NCI-H2171 treated with DMSO at 0.1 percent for 48 hours (cell line): ENCODE data around the gene SCG3.

Source experiments
- DNase-seq: peaks from one replicate; lab custom pipeline; 2025; lab: John Stamatoyannopoulos, UW

The SCG3 gene

GRCh38 chr15:51727141-51727897 is 46.0 kb downstream of the SCG3 start:
- no peak for DNase-seq

DNA sequence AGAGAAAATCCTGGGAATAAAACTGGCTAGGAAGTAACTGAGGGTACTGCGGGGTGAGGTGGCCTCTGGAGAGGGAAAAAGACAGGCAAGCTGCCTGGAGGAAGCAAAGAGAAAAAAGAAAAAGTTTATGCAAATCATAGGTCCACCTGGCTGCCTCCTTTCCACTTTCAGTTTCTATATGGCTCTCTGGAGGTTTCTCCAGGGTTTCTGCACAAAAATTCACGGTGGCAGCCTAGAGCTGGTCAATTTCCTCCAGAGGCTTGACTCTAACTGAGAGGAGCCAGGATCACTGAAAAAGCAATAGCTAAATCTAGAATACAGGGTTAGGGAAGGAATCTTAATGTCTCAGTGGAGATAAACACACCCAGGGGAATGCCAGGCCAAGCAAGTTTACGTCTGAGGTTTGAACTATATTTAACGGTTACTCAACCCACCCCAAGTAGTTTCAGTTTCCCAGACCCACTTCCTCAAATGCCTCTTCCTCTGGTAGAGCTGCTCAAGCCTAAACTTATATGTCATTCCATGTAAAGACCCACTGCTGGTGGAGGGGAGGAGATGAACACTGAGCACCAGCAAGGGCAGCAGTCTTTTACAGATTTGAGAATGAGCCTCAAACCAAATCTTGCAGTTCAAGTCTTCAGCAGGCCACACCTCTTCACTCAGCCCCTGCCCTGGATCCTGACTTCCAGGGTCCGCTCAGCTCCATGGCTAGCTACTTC is 50.4 kb downstream of the SCG3 start:
- no peak for DNase-seq

GRCh38 chr15:51732646-51733045 is 51.3 kb downstream of the SCG3 start:
- DNase-seq: no peak

GRCh38 chr15:51735228-51736010 is 54.1 kb downstream of the SCG3 start:
- DNase-seq: no peak

DNA sequence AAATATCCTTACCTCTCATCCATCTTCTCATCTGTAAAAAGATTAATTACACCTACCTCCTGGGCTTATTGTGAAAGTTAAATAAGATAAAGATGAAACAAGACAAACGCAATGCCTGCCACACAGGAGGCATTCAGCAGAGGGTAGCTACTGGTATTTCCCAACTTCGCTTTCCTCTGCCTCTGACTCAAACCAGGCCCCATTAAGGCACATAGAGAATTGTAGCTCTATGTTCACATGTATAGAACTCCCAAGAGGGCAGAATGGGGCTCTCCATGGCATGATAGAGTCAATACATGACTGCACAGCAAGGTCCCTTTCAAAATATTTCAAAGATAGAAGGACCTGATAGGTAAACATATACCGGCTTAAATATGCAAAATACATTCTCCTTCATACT is 54.8 kb downstream of the SCG3 start:
- DNase-seq: no peak

GRCh38 chr15:51736751-51737521 is 55.6 kb downstream of the SCG3 start:
- DNase-seq: peak; percentile 83

GRCh38 chr15:51737522-51738305 is 56.4 kb downstream of the SCG3 start, which contains the start of gene LYSMD2:
TSS of gene LYSMD2 (minus strand) at chr15:51737655. CDS start at chr15:51737622, 33 bp downstream.
- DNase-seq: peak; percentile 65

DNA sequence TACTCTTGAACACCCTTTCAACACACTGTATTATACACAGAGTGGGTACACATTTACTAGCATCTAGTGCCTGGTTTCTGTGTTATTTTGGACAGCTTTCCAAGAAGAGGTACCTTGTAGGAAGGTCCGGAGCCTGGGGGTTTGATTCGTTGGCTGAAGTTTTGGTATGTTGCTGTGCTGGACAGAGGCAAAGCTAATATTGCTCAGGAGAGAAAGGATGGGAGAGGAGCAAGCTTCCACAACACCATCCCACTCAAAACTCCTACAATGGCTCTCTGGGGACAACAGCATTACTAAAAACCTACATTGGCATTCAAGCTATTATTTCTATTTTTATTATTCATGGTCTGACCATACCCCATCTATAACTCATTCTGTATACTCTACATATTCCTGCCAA is 57.2 kb downstream of the SCG3 start:
- no peak for DNase-seq

DNA sequence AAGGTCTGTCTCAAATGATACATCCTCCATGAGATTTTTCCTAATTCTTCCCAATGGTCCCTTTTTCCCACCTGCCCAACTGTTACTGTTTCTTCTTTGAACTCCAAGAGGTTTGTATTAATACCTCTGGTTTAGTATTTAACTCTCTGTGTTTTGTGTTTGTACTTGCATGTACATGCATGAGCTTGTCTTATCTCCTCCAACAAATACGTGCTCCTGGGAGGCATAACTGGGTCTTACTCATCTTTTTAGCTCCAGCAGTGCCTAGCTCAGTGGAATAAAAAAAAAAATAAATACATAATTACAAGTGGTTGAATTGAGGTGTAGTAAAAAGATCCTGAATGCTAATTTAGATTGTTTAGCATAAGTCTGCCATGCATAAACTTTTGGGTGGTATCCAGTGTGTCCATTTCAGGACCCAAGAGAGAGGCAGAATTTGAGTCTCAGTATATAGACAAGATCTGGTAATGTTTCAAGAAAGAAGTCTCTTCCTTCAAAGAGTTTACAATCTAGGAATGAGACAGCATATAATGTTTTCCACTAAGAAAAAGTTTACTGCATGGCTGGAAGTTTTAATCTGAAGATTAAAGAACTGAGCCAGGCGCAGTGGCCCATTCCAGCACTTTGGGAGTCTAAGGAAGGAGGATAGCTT is 57.9 kb downstream of the SCG3 start:
- DNase-seq: peak; percentile 34

DNA sequence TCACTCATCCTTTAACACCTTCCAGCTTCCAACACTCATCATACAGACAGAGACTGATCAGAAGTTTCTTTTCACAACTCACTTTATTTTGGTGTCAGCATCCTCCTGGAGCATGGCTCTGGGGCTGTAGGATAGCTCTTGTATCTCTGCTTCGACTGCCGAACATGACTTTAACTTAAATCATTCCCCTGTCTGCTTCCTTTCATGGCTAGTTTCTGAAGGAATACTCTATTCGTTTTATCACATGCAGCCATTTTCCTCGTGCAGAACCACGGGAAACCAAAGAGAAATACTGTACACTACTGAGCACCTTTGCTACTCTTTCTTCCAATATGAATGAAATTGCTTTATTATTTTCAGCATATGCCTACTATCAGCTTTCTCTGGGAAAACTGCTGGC is 68.0 kb downstream of the SCG3 start:
- DNase-seq: no peak

- DNase-seq: no peak
These were observed 68.9 kb downstream of the SCG3 start for GRCh38 chr15:51750186-51750585.

DNA sequence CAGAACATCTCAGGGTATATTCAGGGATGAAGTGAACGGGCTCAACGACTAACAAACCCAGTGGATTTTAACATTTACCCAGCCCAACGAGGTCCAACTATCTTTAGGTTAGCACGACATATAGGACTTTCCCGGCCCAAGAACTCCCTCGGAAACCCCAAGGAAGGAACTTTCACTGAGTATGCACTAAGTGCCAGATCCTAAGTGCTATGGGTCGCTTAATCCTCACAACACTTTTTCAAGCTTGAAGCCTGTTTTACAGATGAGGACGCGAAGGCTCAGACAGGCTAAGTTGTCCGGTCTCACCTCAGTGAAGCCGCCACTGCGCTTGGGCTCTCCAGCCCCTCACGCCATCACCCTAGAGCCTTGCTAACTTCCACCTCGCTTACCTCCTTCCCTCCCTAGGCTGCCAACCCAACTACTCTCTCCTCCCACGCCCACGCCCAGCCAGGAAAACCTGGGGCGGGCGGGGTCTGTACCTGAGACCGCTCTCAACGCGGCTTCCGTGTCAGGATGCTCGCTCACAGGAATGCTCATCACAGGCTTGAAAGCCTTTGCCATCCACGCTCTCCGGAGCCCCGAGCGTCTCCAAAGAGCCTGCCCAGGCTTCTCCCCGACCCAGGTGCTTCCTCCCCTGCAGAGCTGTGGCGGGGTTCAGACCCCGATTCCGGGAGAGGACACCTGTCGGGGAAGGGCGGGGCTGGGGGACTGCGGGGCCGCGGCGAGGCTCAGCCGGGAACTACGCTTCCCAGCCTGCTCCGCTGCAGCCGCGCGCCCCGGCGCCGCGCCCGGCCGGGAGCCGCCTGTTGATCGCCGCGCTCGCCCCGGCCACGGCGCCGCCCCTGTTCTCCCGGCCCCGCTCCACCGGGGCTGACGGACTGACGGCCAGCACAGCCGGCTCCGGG is 69.7 kb downstream of the SCG3 start, which contains the start of gene TMOD2:
TSS of gene TMOD2 (plus strand) at position 806 of the 905 bp plus-strand sequence. CDS start 14,845 bp downstream, outside the sequence.
- peak; percentile 69 for DNase-seq

GRCh38 chr15:51751697-51752683 is 70.7 kb downstream of the SCG3 start:
- peak; percentile 64 for DNase-seq

- no peak for DNase-seq
These were observed 71.6 kb downstream of the SCG3 start for GRCh38 chr15:51752888-51753287.

GRCh38 chr15:51754267-51754666 is 73.0 kb downstream of the SCG3 start:
- DNase-seq: no peak

DNA sequence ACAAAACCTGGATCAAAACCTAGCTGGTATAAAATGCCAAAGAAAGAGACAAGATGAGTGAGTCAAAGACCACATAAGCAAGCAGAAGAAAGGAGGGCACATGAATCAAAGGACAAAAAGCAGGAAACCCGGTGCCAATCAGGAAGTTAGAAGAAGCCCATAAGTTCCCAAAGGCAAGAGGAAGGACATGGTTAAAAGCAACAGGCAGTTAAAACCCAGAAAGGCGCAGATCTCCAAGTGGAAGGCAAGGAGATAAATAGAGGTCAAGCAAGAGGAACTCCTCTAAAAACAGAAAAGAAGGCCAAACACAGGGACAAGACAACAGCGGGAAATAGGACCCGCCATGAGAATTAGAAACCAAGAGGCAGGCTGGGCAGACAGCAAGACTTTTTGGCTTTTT is 74.5 kb downstream of the SCG3 start:
- no peak for DNase-seq

DNA sequence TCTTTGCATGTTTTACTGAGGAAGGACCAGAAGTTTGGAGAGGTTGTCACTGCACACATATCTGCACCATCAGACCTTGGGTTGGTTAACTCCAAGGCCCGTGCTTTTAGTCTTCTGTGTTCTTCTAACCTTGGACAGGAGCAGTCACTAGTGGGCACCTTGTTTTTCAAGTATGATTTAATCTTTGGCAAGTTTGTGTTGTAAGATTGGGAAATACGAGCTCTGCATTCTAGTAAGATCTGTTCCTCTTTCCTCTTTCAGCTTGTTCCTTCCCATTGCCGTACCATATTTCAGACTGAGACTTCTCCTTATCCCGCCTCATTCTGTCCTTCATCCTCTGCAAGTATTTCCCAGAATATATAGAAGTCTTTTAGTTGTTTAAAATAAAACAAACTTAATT is 75.2 kb downstream of the SCG3 start:
- no peak for DNase-seq

- DNase-seq: no peak
These were observed 76.1 kb downstream of the SCG3 start for GRCh38 chr15:51757450-51757849.
